HUES64 (cell line): ENCODE measurements around the gene C5orf24.

Experiments used
- H3K27ac ChIP-seq: 2 replicates; pipeline ENCODE4 v1.7.0; 2013; ENCODE audit warnings: low read depth, low read length, inconsistent platforms
- H3K27me3 ChIP-seq: 2 replicates; pipeline ENCODE4 v1.6.1; 2013; ENCODE audit warnings: mild to moderate bottlenecking, low read length; ENCODE audit not compliant: insufficient read depth
- H3K36me3 ChIP-seq: 2 replicates; pipeline ENCODE4 v1.6.1; 2013; ENCODE audit warnings: mild to moderate bottlenecking, low read length; ENCODE audit not compliant: insufficient read depth
- H3K4me1 ChIP-seq: 2 replicates; pipeline ENCODE4 v1.6.1; 2013; ENCODE audit warnings: mild to moderate bottlenecking, low read length, moderate library complexity; ENCODE audit not compliant: insufficient read depth
- H3K4me3 ChIP-seq: 2 replicates; pipeline ENCODE4 v1.5.1; 2013; ENCODE audit warnings: mild to moderate bottlenecking, low read length, moderate library complexity
- H3K9ac ChIP-seq: 2 replicates; pipeline ENCODE4 v1.6.1; 2013; ENCODE audit warnings: mild to moderate bottlenecking, low read depth, low read length
- H3K9me3 ChIP-seq: 2 replicates; pipeline ENCODE4 v1.6.1; 2013; ENCODE audit warnings: low read depth, low read length; ENCODE audit not compliant: insufficient read depth
- WGBS: fragments of 150-250, 120-280 bp; methylation state at CpG from one replicate; pipeline ENCODE4 v1.1.7; 2013; ENCODE audit warnings: missing lambda C conversion rate; 5-methylcytosine and 5-hydroxymethylcytosine counted together

Gene C5orf24

GRCh38 chr5:134889335-134889734, 43.6 kb downstream of the C5orf24 start:
- H3K4me1 ChIP-seq: 0 out of 2 replicates have a peak, but pooled peaks cover 4% of the 10 kb centered on the region
- no peak overlapping the region for H3K27ac ChIP-seq
- no peak overlapping the region for H3K9ac ChIP-seq
- H3K9me3 ChIP-seq: no peaks in the 10 kb centered on the region
- no peaks in the 10 kb centered on the region for H3K36me3 ChIP-seq
- 97% methylated on average over 8 of the region's 8 CpGs for WGBS
- H3K27me3 ChIP-seq: no peaks in the 10 kb centered on the region
- no peak overlapping the region for H3K4me3 ChIP-seq

GRCh38 chr5:134891473-134891872, 45.7 kb downstream of the C5orf24 start:
- Histone ChIP-seq H3K27ac (no peak overlapping the region), H3K27me3 (no peaks in the 10 kb centered on the region), H3K36me3 (no peaks in the 10 kb centered on the region), H3K9ac (no peak overlapping the region), H3K4me3 (no peak overlapping the region), H3K4me1 (0 out of 2 replicates have a peak, but pooled peaks cover 4% of the 10 kb centered on the region), H3K9me3 (no peaks in the 10 kb centered on the region)
- 100% methylated on average over 1 of the region's 1 CpG for WGBS

DNA sequence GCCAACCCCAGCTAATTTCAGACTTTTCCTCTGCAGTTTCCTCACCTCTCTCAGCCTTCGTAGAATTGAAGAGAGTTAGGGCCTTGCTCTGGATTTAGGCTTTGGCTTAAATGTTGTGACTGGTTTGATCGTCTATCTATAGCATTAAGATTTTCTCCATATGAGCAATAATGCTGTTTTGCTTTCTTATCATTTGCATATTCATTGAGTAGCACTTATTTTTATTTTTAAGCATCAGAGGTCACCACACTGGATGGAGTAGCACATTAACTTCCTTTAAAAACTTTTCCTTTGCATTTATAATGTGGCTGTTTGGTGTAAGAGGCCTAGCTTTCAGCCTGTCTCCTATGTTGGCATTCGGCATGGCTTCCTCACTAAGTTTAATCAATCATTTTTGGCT, 46.5 kb downstream of the C5orf24 start:
- Histone ChIP-seq H3K27me3 (no peaks in the 10 kb centered on the region), H3K27ac (no peak overlapping the region), H3K9me3 (no peaks in the 10 kb centered on the region), H3K4me3 (no peak overlapping the region), H3K9ac (no peak overlapping the region), H3K36me3 (peaks cover under 1% of the 10 kb centered on the region; the same call in 1 of the 2 replicates), H3K4me1 (0 out of 2 replicates have a peak, but pooled peaks cover 4% of the 10 kb centered on the region)
- 89% methylated on average over 3 of the region's 3 CpGs for WGBS

DNA sequence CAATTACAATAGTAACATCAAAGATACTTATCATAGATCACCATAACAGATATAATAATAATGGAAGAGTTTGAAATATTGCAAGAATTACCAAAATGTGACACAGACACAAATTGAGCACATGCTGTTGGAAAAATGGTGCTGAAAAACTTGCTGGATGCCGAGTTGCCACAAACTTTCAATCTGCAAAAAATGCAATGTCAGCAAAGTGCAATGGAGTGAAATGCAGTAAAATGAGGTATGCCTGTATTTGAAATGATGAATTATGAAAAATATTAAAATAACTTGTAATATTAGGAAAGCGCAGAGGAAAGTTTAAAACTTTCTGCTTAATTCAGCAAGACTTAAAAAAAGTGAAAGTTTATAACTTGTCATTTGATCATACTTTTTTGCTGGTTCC, 47.2 kb downstream of the C5orf24 start:
- no peaks in the 10 kb centered on the region for H3K27me3 ChIP-seq
- no peaks in the 10 kb centered on the region for H3K9me3 ChIP-seq
- H3K36me3 ChIP-seq: peaks cover 4% of the 10 kb centered on the region; the same call in 1 of the 2 replicates
- 98% methylated on average over 2 of the region's 2 CpGs for WGBS
- 0 out of 2 replicates have a peak, but pooled peaks cover 4% of the 10 kb centered on the region for H3K4me1 ChIP-seq
- H3K4me3 ChIP-seq: no peak overlapping the region
- H3K9ac ChIP-seq: no peak overlapping the region
- H3K27ac ChIP-seq: no peak overlapping the region

- Histone ChIP-seq H3K36me3 (peaks cover 4% of the 10 kb centered on the region; the same call in 1 of the 2 replicates), H3K4me1 (0 out of 2 replicates have a peak, but pooled peaks cover 4% of the 10 kb centered on the region), H3K27me3 (no peaks in the 10 kb centered on the region), H3K27ac (no peak overlapping the region), H3K4me3 (no peak overlapping the region), H3K9ac (no peak overlapping the region), H3K9me3 (no peaks in the 10 kb centered on the region)
- 94% methylated on average over 7 of the region's 7 CpGs for WGBS
Measured at GRCh38 chr5:134893748-134894505, 48.2 kb downstream of the C5orf24 start.

GRCh38 chr5:134902071-134902801, 56.5 kb downstream of the C5orf24 start:
- WGBS: 96% methylated on average over 7 of the region's 10 CpGs

GRCh38 chr5:134904610-134905245, 59.0 kb downstream of the C5orf24 start, which contains the start of gene PCBD2:
Gene PCBD2, plus strand, starts transcription at chr5:134905131. Its CDS starts 9 bp downstream, at chr5:134905140.
- H3K4me1 ChIP-seq: no peaks in the 10 kb centered on the region; the same call in 1 of the 2 replicates

More at GRCh38 chr5:134902071-134902801, 56.5 kb downstream of the C5orf24 start:
- Histone ChIP-seq H3K9ac (no peak overlapping the region), H3K27ac (no peak overlapping the region), H3K36me3 (peaks cover 9% of the 10 kb centered on the region), H3K9me3 (no peaks in the 10 kb centered on the region), H3K4me3 (no peak overlapping the region), H3K4me1 (no peaks in the 10 kb centered on the region; the same call in 1 of the 2 replicates), H3K27me3 (no peaks in the 10 kb centered on the region)

DNA sequence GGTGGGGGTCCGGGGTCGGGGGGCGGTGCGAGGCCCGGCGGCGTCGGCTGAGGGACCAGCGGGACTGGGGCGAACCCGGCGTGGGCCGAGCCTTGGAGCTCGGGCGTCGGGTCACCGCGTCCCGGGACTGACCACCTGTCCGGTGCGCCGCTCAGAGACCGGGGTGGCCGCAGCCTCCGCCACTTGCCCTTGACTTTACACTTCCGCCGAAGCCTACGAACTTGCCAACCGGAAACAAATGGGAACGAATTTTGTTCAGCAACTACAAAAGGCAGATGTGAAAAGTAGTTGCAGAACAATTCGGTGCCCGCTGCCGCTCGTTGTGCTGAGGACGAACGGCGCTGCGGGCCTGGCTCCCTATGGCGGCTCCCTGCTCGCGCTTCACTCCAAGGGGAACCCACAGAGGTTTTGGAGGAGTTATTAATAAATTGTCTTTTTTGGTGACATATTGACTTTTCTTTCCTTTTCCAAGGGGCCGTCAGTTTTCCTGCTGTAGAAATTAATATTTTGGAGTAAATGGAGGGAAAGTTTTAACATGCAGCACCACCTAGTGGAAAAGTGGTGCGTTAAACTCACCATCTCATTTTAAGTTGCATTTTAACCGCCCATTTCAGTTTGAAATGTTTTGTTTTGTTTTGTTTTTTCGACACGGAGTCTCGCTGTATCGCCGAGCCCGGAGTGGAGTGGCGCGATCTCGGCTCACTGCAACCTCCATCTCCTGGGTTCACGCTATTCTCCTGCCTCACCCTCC, 59.7 kb downstream of the C5orf24 start:
- H3K9me3 ChIP-seq: no peaks in the 10 kb centered on the region
- peaks cover 12% of the 10 kb centered on the region for H3K36me3 ChIP-seq
- H3K27me3 ChIP-seq: no peaks in the 10 kb centered on the region
- H3K4me1 ChIP-seq: no peaks in the 10 kb centered on the region; the same call in 1 of the 2 replicates
- peak overlapping the region; percentile 95 for H3K27ac ChIP-seq
- under 1% methylated on average over 54 of the region's 54 CpGs for WGBS
- peak overlapping the region; percentile 97 for H3K4me3 ChIP-seq
- H3K9ac ChIP-seq: peak overlapping the region; percentile 96

More at GRCh38 chr5:134904610-134905245, 59.0 kb downstream of the C5orf24 start, which contains the start of gene PCBD2:
- Histone ChIP-seq H3K36me3 (peaks cover 6% of the 10 kb centered on the region), H3K27ac (peak within 1 kb of the TSS; percentile 95), H3K27me3 (no peaks in the 10 kb centered on the region), H3K9ac (peak within 1 kb of the TSS; percentile 96), H3K4me3 (peak within 1 kb of the TSS; percentile 97), H3K9me3 (no peaks in the 10 kb centered on the region)
- under 1% methylated on average over 84 of the region's 84 CpGs for WGBS

- no peak overlapping the region for H3K4me3 ChIP-seq
- 80% methylated on average over 1 of the region's 1 CpG for WGBS
- no peak overlapping the region for H3K9ac ChIP-seq
- H3K27me3 ChIP-seq: no peaks in the 10 kb centered on the region
- no peak overlapping the region for H3K27ac ChIP-seq
- no peaks in the 10 kb centered on the region for H3K9me3 ChIP-seq
- no peaks in the 10 kb centered on the region; the same call in 1 of the 2 replicates for H3K4me1 ChIP-seq
- peaks cover 23% of the 10 kb centered on the region for H3K36me3 ChIP-seq
Measured at GRCh38 chr5:134906811-134907210, 61.0 kb downstream of the C5orf24 start.
